ENCODE results near the gene HOXB2. TPM values are rescaled to one million over a fixed set of nuclear protein-coding genes. Genes with fewer than 3 reads are reported as not detected.

HOXB2 gene
- total and polyA plus RNA-seq, 2 donors (not counting 1 experiment from before 2014, with no cell fraction given), result 12.2 to 12.3 TPM

- no peak overlapping the region for H3K9ac ChIP-seq (ENCODE audit: insufficient read depth, low read length)
- peaks cover 63% of the 10 kb centered on the region for H3K4me1 ChIP-seq (ENCODE audit: control insufficient read depth, extremely low read depth, insufficient read depth, low read length)
- peaks cover 16% of the 10 kb centered on the region for H3K36me3 ChIP-seq (ENCODE audit: control insufficient read depth, insufficient read depth, low read length)
- H3K4me3 ChIP-seq (replicated peaks in 1 of 4; ENCODE audit: control extremely low read depth in 1 of 4, insufficient read depth in 1 of 4, low read depth in 3 of 4, low read length in 4 of 4), result peak overlapping the region; percentile 42 to 98 (median 56)
- no peaks in the 10 kb centered on the region for H3K27me3 ChIP-seq (ENCODE audit: control insufficient read depth, insufficient read depth, low read length)
- TF ChIP-seq CTCF (conservative IDR thresholded peaks at IDR 0.05 in 1 of 2, IDR thresholded peaks at IDR 0.05 in 1 of 2; ENCODE audit: low read depth in 1 of 2, low read length in 2 of 2) (no peak), EZH2 (IDR thresholded peaks at IDR 0.05; ENCODE audit: low read length, missing control alignments) (no peak)
- H4K20me1 ChIP-seq (ENCODE audit: control insufficient read depth, extremely low read depth, insufficient read depth, low read length), result no peaks in the 10 kb centered on the region
- no peaks in the 10 kb centered on the region for H3K9me3 ChIP-seq (ENCODE audit: control insufficient read depth, insufficient read depth, low read depth, low read length)
- peak overlapping the region; percentile 60 for H3K4me2 ChIP-seq (ENCODE audit: extremely low read depth, insufficient read depth, low read length)
- H3K27ac ChIP-seq (ENCODE audit: insufficient read depth, low read length), result peak overlapping the region; percentile 1
- peaks cover 99% of the 10 kb centered on the region for H3K79me2 ChIP-seq (ENCODE audit: control insufficient read depth, insufficient read depth, low read length)
- H2AFZ ChIP-seq (ENCODE audit: low read length), result no peak overlapping the region
- no peak for DNase-seq (ENCODE audit: low read depth in 2 of 2)
These were observed 18.0 kb upstream of the HOXB2 start for GRCh38 chr17:48562934-48563333.

GRCh38 chr17:48561884-48562810 is 17.2 kb upstream of the HOXB2 start:
- Histone ChIP-seq H4K20me1 (ENCODE audit: control insufficient read depth, extremely low read depth, insufficient read depth, low read length) (no peaks in the 10 kb centered on the region), H3K27me3 (ENCODE audit: control insufficient read depth, insufficient read depth, low read length) (no peaks in the 10 kb centered on the region), H3K4me2 (ENCODE audit: extremely low read depth, insufficient read depth, low read length) (peak overlapping the region; percentile 60), H3K79me2 (ENCODE audit: control insufficient read depth, insufficient read depth, low read length) (peaks cover 99% of the 10 kb centered on the region), H3K4me3 (replicated peaks in 1 of 4; ENCODE audit: control extremely low read depth in 1 of 4, insufficient read depth in 1 of 4, low read depth in 3 of 4, low read length in 4 of 4) (peak overlapping the region; percentile 42 to 98 (median 56)), H3K27ac (ENCODE audit: insufficient read depth, low read length) (peak overlapping the region; percentile 57), H3K36me3 (ENCODE audit: control insufficient read depth, insufficient read depth, low read length) (peaks cover 14% of the 10 kb centered on the region), H3K4me1 (ENCODE audit: control insufficient read depth, extremely low read depth, insufficient read depth, low read length) (peaks cover 64% of the 10 kb centered on the region), H3K9me3 (ENCODE audit: control insufficient read depth, insufficient read depth, low read depth, low read length) (no peaks in the 10 kb centered on the region), H2AFZ (ENCODE audit: low read length) (no peak overlapping the region), H3K9ac (ENCODE audit: insufficient read depth, low read length) (no peak overlapping the region)
- no peak for TF ChIP-seq EZH2 (IDR thresholded peaks at IDR 0.05; ENCODE audit: low read length, missing control alignments)
- TF ChIP-seq CTCF (conservative IDR thresholded peaks at IDR 0.05 in 1 of 2, IDR thresholded peaks at IDR 0.05 in 1 of 2; ENCODE audit: low read depth in 1 of 2, low read length in 2 of 2), result peak; percentile 26 to 64
- DNase-seq (ENCODE audit: low read depth in 2 of 2), result peak in 1 of 2 donors; percentile 58
